Measurements from ENCODE around the gene GALNT2.

DNA sequence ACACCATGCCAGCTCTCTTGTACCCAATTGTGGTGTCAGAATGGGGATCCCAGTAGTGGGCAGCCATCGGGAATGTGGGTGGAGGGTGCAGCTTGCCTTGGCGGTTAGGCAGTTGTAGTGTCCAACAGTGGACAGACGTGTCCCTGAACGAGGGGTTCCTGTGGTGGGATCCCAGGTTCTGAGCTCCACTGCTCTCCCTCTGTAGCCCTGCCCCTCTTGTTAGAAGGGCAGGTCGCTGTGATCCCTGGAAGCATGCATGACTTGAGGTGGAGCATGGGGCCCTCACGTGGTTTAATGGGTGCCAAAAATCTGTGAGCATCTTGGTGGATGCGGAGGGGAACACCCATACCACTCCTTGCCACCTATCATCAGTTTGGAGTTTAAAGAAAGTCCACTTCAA is 4.3 kb downstream of the GALNT2 start:
- TF ChIP-seq, protein P1, sequence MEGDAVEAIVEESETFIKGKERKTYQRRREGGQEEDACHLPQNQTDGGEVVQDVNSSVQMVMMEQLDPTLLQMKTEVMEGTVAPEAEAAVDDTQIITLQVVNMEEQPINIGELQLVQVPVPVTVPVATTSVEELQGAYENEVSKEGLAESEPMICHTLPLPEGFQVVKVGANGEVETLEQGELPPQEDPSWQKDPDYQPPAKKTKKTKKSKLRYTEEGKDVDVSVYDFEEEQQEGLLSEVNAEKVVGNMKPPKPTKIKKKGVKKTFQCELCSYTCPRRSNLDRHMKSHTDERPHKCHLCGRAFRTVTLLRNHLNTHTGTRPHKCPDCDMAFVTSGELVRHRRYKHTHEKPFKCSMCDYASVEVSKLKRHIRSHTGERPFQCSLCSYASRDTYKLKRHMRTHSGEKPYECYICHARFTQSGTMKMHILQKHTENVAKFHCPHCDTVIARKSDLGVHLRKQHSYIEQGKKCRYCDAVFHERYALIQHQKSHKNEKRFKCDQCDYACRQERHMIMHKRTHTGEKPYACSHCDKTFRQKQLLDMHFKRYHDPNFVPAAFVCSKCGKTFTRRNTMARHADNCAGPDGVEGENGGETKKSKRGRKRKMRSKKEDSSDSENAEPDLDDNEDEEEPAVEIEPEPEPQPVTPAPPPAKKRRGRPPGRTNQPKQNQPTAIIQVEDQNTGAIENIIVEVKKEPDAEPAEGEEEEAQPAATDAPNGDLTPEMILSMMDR (IDR thresholded peaks at IDR 0.05): no peak
- TF ChIP-seq ZFX (IDR thresholded peaks at IDR 0.05; ENCODE audit: borderline replicate concordance): no peak
